ENCODE data around the gene KCNK5.

GRCh38 chr6:39206250-39206721 lies 23.0 kb downstream of the KCNK5 start:
- TF ChIP-seq EZH2phosphoT487 (IDR thresholded peaks at IDR 0.05; ENCODE audit: low read depth, severe bottlenecking, unreplicated experiment) (no peak), CTCF (IDR thresholded peaks at IDR 0.05; ENCODE audit: poor library complexity) (no peak)
